Activated effector memory CD4-positive, alpha-beta T cell treated with anti-CD3 and anti-CD28 coated beads, Interleukin-2, amount 50 U/mL, for 16 hours (primary cell): ENCODE measurements around the gene SLC36A4.
"Not testable (repeated sequence)": the region's sequence is repeated elsewhere in the genome, so short reads cannot be mapped to it uniquely, and the experiment has no call there.

Experiments used
- DNase-seq: peaks from one replicate; pipeline ENCODE4 v3.0.0-alpha.2; 2020

SLC36A4 gene

DNA sequence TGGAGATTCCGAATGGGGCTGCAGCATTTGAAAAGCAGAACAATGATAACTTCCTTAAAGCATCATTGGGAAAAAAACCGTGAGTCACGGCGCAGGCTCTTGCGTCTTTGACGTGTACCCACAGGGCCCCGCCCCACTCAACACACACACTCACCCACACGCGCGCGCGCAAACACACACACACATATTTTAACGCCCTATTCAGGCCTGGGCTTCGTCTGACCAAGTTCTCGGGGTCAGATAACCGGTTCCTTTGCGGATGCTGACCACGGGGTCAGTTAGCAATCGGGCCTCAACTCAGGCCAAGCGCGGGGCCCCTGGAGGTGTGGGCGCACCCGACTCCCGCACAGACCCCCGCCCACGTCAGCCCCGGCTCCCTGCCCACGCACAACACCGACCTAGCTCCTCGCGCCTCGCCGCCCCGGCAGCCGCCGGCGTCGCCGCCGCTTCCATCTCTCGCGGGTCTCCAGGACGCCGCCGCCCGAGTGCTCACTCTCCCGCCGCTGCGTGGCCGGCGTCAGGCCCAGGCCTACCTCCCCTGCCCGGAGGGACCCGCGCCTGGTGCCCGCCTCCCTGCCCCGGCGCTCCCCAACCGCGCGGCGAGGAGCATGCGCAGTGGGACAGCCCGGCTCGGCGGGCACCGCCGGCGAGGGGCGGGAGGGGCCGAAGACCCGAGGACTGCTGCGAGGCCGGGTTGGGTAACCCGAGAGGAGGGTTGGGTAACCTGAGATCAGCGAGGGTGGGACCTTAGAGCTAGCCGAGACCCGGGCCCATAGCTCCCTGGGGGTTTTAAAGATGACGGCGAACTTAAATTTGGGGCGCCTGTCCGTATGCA is at the start of gene SLC36A4:
TSS of gene SLC36A4 (minus strand) at position 612 of the 835 bp plus-strand sequence. CDS start at position 453, 159 bp downstream.
- DNase-seq: peak; percentile 94

- DNase-seq: not testable (repeated sequence)
Measured at GRCh38 chr11:93246790-93247189, 49.0 kb upstream of the SLC36A4 start.

GRCh38 chr11:93244018-93244417 is 46.2 kb upstream of the SLC36A4 start:
- DNase-seq: no peak

GRCh38 chr11:93239966-93240365 is 42.2 kb upstream of the SLC36A4 start:
- DNase-seq: no peak

GRCh38 chr11:93238956-93239355 is 41.2 kb upstream of the SLC36A4 start:
- DNase-seq: no peak

- DNase-seq: no peak
Measured at GRCh38 chr11:93236741-93237675, 39.2 kb upstream of the SLC36A4 start.

DNA sequence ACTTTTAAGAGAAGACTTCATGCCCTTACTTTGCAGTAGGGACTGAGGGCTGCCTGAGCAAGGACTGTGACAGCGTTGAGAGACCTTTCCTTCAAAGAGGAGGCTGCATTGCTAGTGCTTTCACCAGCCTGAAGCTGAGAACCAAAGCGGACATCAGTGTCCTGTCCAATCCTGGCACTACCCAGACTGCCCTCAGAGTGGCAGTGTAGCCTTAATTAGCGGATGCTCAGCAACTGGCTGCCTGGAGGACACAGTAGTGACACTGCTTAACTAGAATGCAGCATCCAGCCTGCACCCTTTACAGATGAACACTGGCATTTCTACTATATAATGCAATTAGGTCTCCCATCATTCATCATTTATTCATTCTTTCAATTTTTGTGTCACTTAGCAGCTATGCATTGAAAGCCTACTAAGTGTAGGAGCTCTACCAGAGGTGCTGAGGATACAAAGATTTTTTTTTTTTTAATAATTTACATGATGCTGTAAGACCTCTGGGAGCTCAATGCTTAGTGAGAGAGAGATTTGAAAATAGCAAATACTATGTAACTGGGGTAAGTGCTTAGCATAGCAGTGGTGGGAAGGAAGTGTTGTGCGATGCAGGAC is 36.9 kb upstream of the SLC36A4 start:
- peak; percentile 86 for DNase-seq

DNA sequence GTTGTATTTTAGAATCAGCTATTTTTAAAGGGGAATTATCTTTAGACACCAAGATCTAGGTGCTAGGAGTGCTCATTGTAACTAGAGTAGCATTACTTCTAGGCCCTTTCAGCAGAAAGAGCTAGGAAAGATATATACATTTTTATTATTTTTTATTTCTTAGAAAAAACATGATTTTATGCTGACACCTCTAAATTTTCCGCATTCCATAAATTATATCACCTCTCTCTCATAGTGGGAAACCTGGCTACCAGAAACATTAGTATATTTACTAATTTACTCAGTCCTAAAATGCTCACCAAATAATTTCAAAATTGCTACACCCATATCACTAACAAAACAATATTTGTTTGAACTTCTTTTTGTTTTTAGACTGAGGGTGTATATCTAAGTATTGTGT is 32.1 kb upstream of the SLC36A4 start:
- DNase-seq: no peak

GRCh38 chr11:93225662-93226061 is 27.9 kb upstream of the SLC36A4 start:
- no peak for DNase-seq

DNA sequence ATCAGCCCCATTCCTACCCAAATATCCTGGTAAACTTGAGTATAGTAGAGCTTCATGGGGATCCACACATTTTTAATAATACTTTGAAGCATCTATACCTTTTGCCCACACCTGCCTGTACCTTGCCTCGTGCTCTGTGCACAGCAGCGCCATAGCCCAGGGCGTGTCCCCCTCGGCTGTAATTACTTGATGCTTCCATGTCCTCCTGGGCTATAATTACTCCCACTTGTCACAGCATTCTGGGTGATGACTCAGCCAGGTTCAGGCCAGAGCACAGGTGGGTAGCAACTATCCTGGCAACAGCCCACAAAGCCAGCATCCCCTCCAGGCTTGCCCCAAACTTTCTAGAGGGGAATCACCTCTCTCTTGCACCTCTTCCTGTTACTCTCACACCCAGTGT is 23.7 kb upstream of the SLC36A4 start:
- no peak for DNase-seq

- DNase-seq: no peak
Measured at GRCh38 chr11:93220078-93220477, 22.3 kb upstream of the SLC36A4 start.

DNA sequence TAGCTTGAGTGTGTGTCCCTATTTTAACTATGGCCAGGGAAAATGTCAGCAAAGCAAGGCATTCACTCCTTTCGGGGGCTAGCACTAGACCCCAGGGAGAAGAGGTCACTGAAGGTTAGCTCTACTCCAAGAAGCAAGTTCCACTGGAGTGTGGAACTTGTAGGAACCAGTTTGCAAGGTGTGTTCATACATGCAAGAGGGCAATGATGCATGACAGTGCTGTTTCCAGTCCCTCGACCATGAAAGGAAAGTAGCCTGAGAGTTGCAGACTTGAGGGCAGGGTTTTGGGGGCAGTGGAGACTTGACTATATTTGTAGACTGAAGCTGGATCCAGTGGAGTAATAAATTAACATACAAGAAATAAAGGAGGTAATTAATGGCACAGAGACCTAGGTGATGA is 21.6 kb upstream of the SLC36A4 start:
- no peak for DNase-seq

DNA sequence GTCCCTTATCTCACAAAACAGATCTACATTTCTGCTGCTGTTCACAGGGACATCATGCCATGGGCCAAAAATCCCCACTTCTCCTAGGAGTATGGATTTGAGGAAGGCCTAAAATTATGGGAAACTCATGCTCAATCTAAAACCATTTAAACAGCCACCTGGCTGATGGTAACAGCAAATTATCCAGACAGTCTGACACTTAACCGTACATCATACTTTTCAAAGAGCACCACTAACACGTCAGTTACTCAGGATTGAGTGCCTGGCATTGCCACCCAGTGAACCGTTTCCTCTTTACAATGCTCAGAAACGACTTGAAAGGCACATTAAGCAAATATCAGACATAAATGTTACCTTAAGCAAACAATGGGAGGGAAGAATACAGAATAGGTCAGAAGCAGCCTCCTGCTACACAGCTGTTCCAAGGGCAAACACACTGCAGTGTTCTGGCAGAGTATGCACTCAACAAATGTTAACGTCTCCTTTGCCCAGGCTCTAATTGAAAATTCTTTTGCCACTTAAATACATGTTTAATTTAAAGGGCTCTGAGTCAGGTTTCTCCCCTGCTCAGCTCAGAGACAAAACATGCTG is 18.8 kb upstream of the SLC36A4 start:
- no peak for DNase-seq

GRCh38 chr11:93213622-93214021 is 15.8 kb upstream of the SLC36A4 start:
- DNase-seq: no peak

DNA sequence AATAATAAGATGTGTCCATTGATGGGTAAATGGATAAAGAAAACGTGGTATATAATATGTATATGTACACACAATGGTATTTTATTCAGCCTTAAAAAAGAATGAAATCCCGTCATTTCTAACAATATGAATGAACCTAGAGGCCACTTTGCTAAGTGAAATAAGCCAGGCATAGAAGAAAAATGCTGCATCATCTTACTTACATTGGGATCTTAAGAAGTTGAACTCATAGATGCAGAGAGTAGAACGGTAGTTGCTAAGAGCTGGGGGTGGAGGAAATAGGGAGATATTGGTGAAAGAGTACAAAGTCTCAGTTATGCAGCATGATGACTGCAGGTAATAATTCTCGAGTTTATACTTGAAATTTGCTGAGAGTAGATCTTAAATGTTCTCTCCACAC is 14.3 kb upstream of the SLC36A4 start:
- no peak for DNase-seq

DNA sequence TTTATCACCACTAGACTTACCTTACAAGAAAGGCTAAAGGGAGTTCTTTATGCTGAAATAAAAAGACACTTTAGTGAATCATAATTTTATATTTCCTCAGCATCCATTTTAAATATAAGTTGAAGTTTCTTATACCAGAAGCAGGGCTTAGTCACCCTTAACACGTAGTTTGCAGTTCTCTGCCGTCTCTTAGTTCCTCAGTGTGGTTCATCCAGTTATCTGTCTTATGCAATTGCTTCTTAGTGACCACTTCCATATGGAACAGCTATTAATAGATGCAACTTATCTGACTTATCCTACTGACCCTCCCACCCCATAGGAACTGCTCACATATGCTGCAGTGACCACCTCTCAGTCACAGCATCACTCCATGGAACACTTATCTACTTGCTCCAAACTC is 11.7 kb upstream of the SLC36A4 start:
- DNase-seq: no peak

GRCh38 chr11:93208663-93209270 is 11.0 kb upstream of the SLC36A4 start:
- no peak for DNase-seq

- no peak for DNase-seq
Measured at GRCh38 chr11:93199616-93200015, 1.8 kb upstream of the SLC36A4 start.

DNA sequence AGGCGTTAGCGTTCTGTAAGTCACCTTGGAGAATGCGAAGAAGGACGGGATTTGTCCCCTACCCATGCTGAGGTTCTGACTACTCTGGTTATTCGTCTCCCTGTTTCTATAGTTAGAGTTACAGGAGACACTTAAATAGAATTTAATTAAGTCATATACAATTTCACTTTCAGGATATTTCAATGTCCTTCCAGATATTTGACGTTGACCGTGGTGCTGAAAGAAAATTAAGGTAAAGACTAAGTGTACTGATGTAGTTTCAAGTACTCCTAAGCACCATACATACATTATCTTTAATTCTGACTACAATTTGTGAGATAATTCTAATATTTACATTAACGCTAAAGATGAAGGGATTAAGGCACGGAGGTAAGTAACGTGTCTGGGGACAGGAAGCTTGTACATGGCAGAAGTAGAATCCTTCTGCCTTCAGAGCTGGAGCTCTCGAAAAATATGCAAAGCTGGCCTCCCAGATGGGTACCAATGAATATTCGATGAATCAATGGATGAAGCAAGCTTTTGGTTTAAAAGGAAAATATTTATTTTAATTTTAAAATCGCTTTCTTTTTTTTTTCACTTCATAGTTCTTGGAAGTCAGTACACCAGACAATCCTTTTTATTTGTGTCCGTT is 539 bp upstream of the SLC36A4 start:
- no peak for DNase-seq

- DNase-seq: no peak
Measured at GRCh38 chr11:93196816-93197379, 893 bp downstream of the SLC36A4 start.

DNA sequence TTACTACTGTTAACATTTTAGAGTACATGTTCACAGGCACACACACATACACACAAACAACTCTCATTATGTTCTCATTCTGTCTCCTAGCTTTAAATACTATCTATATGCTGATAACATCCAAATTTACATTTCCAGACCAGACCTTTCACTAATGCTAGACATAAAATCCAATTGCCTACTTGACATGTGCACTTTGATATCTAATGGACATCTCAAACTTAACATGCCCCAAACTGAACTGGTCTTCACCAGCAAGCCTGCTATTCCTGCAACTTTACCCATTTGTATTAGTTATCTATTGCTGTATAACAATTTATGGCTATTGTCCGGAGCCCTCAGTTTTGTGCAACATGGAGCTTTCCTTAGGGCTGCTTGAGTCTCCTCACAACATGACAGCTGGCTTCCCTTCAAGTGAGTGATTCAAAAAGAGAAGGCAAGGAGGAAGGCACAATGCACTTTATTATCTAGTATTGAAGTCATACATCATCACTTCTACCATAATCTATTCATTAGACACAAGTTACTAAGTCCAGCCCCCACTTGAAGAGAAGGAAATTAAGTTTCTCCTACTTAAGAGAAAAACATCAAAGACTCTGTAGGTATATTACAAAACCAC is 3.0 kb downstream of the SLC36A4 start:
- no peak for DNase-seq
